HCT116 (cell line): ENCODE data around the gene TRIM62. TPM values are rescaled to one million over a fixed set of nuclear protein-coding genes. Genes with fewer than 3 reads are reported as not detected.

Experiments used
- ATAC-seq: fragments of 200-7000 bp; cut with Tn5 transposase; 2 replicates; pipeline ENCODE4 v1.9.1; 2020; ENCODE audit warnings: mild to moderate bottlenecking, moderate library complexity
- BruUV-seq: library from RNA; stranded (reverse); fragments of 400-500 nt; replicated peaks from 2 replicates; lab custom pipeline; 2021; lab: Mats Ljungman, UMichigan
- CTCF ChIA-PET: fragments of 300-600 bp; sonication (Branson Sonifier 250); formaldehyde crosslinking; loops from one replicate; lab custom pipeline; 2021; ENCODE audit warnings: antibody characterized with exemption; lab: Charles Lee
- POLR2A ChIA-PET: fragments of 300-600, 350-600 bp; sonication (Branson Sonifier 250); formaldehyde crosslinking; loops from one replicate; lab custom pipeline; 2021; ENCODE audit warnings: antibody characterized with exemption; lab: Charles Lee
- RAD21 ChIA-PET, 2 experiments: fragments of 300-600 bp; sonication (Branson Sonifier 250); formaldehyde crosslinking; loops; one replicate each; lab custom pipeline; 2023; ENCODE audit warnings: low total read pairs in 2 of 2; ENCODE audit not compliant: uncharacterized antibody in 2 of 2, unreplicated experiment in 2 of 2, low non-redundant PET in 1 of 2; lab: Charles Lee
- DNase-seq: peaks from one replicate; pipeline ENCODE4 v3.0.0-alpha.2; 2010; ENCODE audit warnings: low read depth, low spot score
- H2AFZ ChIP-seq: fragments of 200-600 bp; shearing (Covaris generic), sonication (generic); 2 replicates; pipeline ENCODE4 v1.6.1; 2017; ENCODE audit warnings: low read depth, mixed run types, mixed read lengths, antibody characterized with exemption, low read length; ENCODE audit not compliant: poor library complexity, severe bottlenecking
- H3K27ac ChIP-seq: 2 replicates; pipeline ENCODE4 v1.5.1; 2012; ENCODE audit warnings: low read depth, low read length
- H3K27me3 ChIP-seq: fragments of 200-600 bp; sonication (generic); 2 replicates; pipeline ENCODE4 v1.6.1; 2016; ENCODE audit warnings: mixed run types, low read length, mixed read lengths; ENCODE audit not compliant: insufficient read depth
- H3K36me3 ChIP-seq, 2 experiments: fragments of 200-500 bp in 1 of 2; fragments of 200-600 bp in 1 of 2; sonication (Bioruptor generic) in 1 of 2; sonication (generic) in 1 of 2; 2 replicates each; pipeline versions ENCODE4 v1.5.1 to v1.6.1; 2014 to 2016; ENCODE audit warnings: low read length in 2 of 2, inconsistent platforms in 1 of 2, mixed read lengths in 1 of 2, mixed run types in 1 of 2; ENCODE audit not compliant: insufficient read depth in 2 of 2, control insufficient read depth in 1 of 2
- H3K4me1 ChIP-seq, 2 experiments: fragments of 200-600 bp in 1 of 2; sonication (generic) in 1 of 2; 2 replicates each; pipeline versions ENCODE4 v1.5.1 to v1.6.1; 2012 to 2017; ENCODE audit warnings: low read length in 2 of 2, inconsistent platforms in 1 of 2, mild to moderate bottlenecking in 1 of 2, mixed read lengths in 1 of 2, mixed run types in 1 of 2, moderate library complexity in 1 of 2; ENCODE audit not compliant: insufficient read depth in 2 of 2, control insufficient read depth in 1 of 2
- H3K4me2 ChIP-seq: fragments of 200-600 bp; sonication (generic); 2 replicates; pipeline ENCODE4 v1.6.1; 2017; ENCODE audit warnings: mixed run types, low read length, mixed read lengths
- H3K4me3 ChIP-seq, 2 experiments: fragments of 200-600 bp in 1 of 2; sonication (generic) in 1 of 2; replicated peaks in 1 of 2; 2 replicates each; pipeline ENCODE4 v1.5.1; 2011 to 2016; ENCODE audit warnings: low read length in 2 of 2, control low read depth in 1 of 2, low read depth in 1 of 2, mild to moderate bottlenecking in 1 of 2, mixed read lengths in 1 of 2, mixed run types in 1 of 2
- H3K79me2 ChIP-seq: fragments of 200-600 bp; sonication (generic); 2 replicates; pipeline ENCODE4 v1.6.1; 2017; ENCODE audit warnings: mild to moderate bottlenecking, mixed run types, low read length, moderate library complexity, mixed read lengths; ENCODE audit not compliant: insufficient read depth
- H3K9ac ChIP-seq: fragments of 200-600 bp; sonication (generic); 2 replicates; pipeline ENCODE4 v1.6.1; 2016; ENCODE audit warnings: low read length, mixed read lengths
- H3K9me2 ChIP-seq: fragments of 200-600 bp; sonication (generic), shearing (Covaris generic); 2 replicates; pipeline ENCODE4 v1.6.1; 2017; ENCODE audit warnings: mixed run types, mild to moderate bottlenecking, moderate library complexity; ENCODE audit not compliant: insufficient read depth
- H3K9me3 ChIP-seq, 2 experiments: fragments of 200-500 bp in 1 of 2; fragments of 200-600 bp in 1 of 2; sonication (Bioruptor generic) in 1 of 2; sonication (generic) in 1 of 2; 2 replicates each; pipeline ENCODE4 v1.6.1; 2014 to 2017; ENCODE audit warnings: low read length in 2 of 2, mixed read lengths in 2 of 2, inconsistent platforms in 1 of 2, low read depth in 1 of 2, mild to moderate bottlenecking in 1 of 2, mixed run types in 1 of 2, moderate library complexity in 1 of 2; ENCODE audit not compliant: control insufficient read depth in 1 of 2, insufficient read depth in 1 of 2
- H4K20me1 ChIP-seq: fragments of 200-600 bp; sonication (generic), shearing (Covaris generic); 2 replicates; pipeline ENCODE4 v1.6.1; 2017; ENCODE audit warnings: mixed run types, mild to moderate bottlenecking, moderate library complexity; ENCODE audit not compliant: insufficient read depth
- CEBPB ChIP-seq: IDR thresholded peaks from 2 replicates; pipeline ENCODE4 v1.6.1; 2012; ENCODE audit warnings: low read depth
- POLR2A ChIP-seq: IDR thresholded peaks from 2 replicates; pipeline ENCODE4 v1.7.0; 2011; ENCODE audit warnings: borderline replicate concordance; ENCODE audit not compliant: insufficient read depth, insufficient read length; ENCODE audit errors: extremely low read depth
- POLR2AphosphoS5 ChIP-seq: IDR thresholded peaks from 2 replicates; pipeline ENCODE4 v1.6.1; 2011; ENCODE audit warnings: mild to moderate bottlenecking, low read depth, low read length, moderate library complexity
- RAD21 ChIP-seq: IDR thresholded peaks from 2 replicates; pipeline ENCODE4 v1.6.1; 2012; ENCODE audit warnings: low read depth, mild to moderate bottlenecking
- SIN3A ChIP-seq: IDR thresholded peaks from 2 replicates; pipeline ENCODE4 v1.6.1; 2012; ENCODE audit warnings: low read depth
- SP1 ChIP-seq: IDR thresholded peaks from 2 replicates; pipeline ENCODE4 v1.6.1; 2012; ENCODE audit warnings: low read depth
- YY1 ChIP-seq: IDR thresholded peaks from 2 replicates; pipeline ENCODE4 v1.6.1; 2011; ENCODE audit warnings: low read length, low read depth, moderate library complexity, mild to moderate bottlenecking; ENCODE audit not compliant: insufficient replicate concordance; ENCODE audit errors: extremely low read depth
- ZFX ChIP-seq: fragments of 450-650 bp; IDR thresholded peaks from 2 replicates; pipeline ENCODE4 v1.6.1; 2017
- intact Hi-C: fragments of 100-400 bp; cut with micrococcal nuclease; formaldehyde crosslinking; loops from 2 replicates; pipeline ENCODE4 v1.10.0; 2022
- total RNA-seq: library from RNA; stranded (reverse); gene quantifications from one replicate; pipeline ENCODE4 v1.2.1, GENCODE V29; 2021; ENCODE audit not compliant: unreplicated experiment
- TF ChIP-seq, protein P1 (sequence below): IDR thresholded peaks from 2 replicates; pipeline ENCODE4 v1.6.1; 2012
- TF ChIP-seq, protein P2 (sequence below): IDR thresholded peaks from 2 replicates; pipeline ENCODE4 v1.6.1; 2012; ENCODE audit warnings: low read depth
- TF ChIP-seq, protein P3 (sequence below): IDR thresholded peaks from 2 replicates; pipeline ENCODE4 v1.6.1; 2011; ENCODE audit warnings: mild to moderate bottlenecking, low read length, moderate library complexity; ENCODE audit not compliant: insufficient replicate concordance; ENCODE audit errors: extremely low read depth
- TF ChIP-seq, protein P4 (sequence below): IDR thresholded peaks from 2 replicates; pipeline ENCODE4 v1.6.1; 2012

The TRIM62 gene
- total RNA-seq, 1 experiment from 2014 or later = 6.5 TPM

DNA sequence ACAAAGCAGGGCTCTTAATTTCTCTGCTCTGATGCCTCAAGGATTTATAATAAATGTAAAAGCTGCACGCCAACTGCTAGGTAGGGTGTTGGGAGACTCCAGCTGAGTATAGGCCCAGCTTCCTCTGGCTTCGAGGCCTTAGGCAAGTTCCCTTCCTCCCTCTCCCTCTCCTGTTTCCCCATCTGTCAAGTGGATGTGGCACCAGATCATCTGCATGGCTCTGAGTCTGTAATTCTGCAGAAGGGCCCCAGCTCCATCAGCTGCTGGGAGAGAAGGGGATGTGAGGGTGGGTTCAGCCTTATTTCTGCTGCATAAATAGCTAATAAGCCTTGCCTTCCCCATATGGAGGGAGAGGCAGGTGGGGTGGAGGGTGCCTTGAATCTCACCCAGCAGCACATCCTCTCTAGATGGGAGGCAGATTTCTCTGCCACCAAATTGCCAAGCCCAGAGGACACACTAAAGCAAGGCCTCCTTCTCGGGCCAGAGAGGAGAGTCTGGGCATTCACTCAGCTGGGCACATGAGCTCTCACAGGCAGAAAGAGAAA is 3.8 kb downstream of the TRIM62 start:
- Histone ChIP-seq H3K4me3 (no peak overlapping the region), H3K27ac (no peak overlapping the region), H3K9ac (no peak overlapping the region), H3K79me2 (no peaks in the 10 kb centered on the region), H4K20me1 (no peaks in the 10 kb centered on the region), H3K36me3 (no peaks in the 10 kb centered on the region), H3K9me2 (no peaks in the 10 kb centered on the region), H3K4me1 (peaks cover 7 to 25% of the 10 kb centered on the region in 2 experiments; a peak in 3 of 4 replicates), H2AFZ (no peak overlapping the region), H3K4me2 (no peak overlapping the region), H3K27me3 (no peaks in the 10 kb centered on the region), H3K9me3 (no peaks in the 10 kb centered on the region)
- POLR2A ChIA-PET = no interaction called here
- ATAC-seq = no peak
- BruUV-seq = no TSS peak
- RAD21 ChIA-PET = no interaction called here
- CTCF ChIA-PET = no interaction called here
- TF ChIP-seq, protein P1, sequence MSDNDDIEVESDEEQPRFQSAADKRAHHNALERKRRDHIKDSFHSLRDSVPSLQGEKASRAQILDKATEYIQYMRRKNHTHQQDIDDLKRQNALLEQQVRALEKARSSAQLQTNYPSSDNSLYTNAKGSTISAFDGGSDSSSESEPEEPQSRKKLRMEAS = no peak
- no peak for DNase-seq
- intact Hi-C loops = no loop called here

DNA sequence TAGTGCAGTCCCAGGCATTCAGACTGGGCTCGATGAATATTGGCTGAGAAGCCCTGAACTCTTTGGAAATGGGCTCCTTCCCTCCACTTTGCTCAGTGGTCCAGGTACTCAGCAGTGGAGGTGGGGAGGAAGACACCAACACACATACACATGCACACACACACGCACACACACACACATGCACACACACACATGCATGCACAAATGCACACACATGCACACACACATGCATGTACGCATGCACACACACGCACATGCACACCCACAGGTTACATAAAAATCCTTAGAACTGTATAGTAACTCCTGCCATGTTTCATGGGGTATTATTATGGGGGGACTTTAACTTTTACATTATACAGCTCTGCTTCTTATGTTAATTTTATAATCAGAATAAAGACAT is 5.0 kb downstream of the TRIM62 start:
- POLR2A ChIA-PET = no interaction called here
- RAD21 ChIA-PET = no interaction called here
- Histone ChIP-seq H3K9me3 (no peaks in the 10 kb centered on the region), H3K27ac (no peak overlapping the region), H3K79me2 (no peaks in the 10 kb centered on the region), H2AFZ (no peak overlapping the region), H3K4me2 (no peak overlapping the region), H4K20me1 (no peaks in the 10 kb centered on the region), H3K4me1 (peaks cover 5 to 15% of the 10 kb centered on the region in 2 experiments; a peak in 3 of 4 replicates), H3K9me2 (no peaks in the 10 kb centered on the region), H3K9ac (no peak overlapping the region), H3K4me3 (no peak overlapping the region), H3K27me3 (no peaks in the 10 kb centered on the region), H3K36me3 (no peaks in the 10 kb centered on the region)
- TF ChIP-seq, protein P2, sequence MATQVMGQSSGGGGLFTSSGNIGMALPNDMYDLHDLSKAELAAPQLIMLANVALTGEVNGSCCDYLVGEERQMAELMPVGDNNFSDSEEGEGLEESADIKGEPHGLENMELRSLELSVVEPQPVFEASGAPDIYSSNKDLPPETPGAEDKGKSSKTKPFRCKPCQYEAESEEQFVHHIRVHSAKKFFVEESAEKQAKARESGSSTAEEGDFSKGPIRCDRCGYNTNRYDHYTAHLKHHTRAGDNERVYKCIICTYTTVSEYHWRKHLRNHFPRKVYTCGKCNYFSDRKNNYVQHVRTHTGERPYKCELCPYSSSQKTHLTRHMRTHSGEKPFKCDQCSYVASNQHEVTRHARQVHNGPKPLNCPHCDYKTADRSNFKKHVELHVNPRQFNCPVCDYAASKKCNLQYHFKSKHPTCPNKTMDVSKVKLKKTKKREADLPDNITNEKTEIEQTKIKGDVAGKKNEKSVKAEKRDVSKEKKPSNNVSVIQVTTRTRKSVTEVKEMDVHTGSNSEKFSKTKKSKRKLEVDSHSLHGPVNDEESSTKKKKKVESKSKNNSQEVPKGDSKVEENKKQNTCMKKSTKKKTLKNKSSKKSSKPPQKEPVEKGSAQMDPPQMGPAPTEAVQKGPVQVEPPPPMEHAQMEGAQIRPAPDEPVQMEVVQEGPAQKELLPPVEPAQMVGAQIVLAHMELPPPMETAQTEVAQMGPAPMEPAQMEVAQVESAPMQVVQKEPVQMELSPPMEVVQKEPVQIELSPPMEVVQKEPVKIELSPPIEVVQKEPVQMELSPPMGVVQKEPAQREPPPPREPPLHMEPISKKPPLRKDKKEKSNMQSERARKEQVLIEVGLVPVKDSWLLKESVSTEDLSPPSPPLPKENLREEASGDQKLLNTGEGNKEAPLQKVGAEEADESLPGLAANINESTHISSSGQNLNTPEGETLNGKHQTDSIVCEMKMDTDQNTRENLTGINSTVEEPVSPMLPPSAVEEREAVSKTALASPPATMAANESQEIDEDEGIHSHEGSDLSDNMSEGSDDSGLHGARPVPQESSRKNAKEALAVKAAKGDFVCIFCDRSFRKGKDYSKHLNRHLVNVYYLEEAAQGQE = no peak
- TF ChIP-seq CEBPB = no peak
- no peak for TF ChIP-seq SP1
- TF ChIP-seq, protein P3, sequence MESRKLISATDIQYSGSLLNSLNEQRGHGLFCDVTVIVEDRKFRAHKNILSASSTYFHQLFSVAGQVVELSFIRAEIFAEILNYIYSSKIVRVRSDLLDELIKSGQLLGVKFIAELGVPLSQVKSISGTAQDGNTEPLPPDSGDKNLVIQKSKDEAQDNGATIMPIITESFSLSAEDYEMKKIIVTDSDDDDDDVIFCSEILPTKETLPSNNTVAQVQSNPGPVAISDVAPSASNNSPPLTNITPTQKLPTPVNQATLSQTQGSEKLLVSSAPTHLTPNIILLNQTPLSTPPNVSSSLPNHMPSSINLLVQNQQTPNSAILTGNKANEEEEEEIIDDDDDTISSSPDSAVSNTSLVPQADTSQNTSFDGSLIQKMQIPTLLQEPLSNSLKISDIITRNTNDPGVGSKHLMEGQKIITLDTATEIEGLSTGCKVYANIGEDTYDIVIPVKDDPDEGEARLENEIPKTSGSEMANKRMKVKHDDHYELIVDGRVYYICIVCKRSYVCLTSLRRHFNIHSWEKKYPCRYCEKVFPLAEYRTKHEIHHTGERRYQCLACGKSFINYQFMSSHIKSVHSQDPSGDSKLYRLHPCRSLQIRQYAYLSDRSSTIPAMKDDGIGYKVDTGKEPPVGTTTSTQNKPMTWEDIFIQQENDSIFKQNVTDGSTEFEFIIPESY = no peak
- no peak for TF ChIP-seq ZFX
- no peak for TF ChIP-seq RAD21
- no peak for TF ChIP-seq POLR2A
- TF ChIP-seq, protein P4, sequence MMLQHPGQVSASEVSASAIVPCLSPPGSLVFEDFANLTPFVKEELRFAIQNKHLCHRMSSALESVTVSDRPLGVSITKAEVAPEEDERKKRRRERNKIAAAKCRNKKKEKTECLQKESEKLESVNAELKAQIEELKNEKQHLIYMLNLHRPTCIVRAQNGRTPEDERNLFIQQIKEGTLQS = no peak
- TF ChIP-seq YY1 = no peak
- no peak for TF ChIP-seq SIN3A
- no peak for TF ChIP-seq POLR2AphosphoS5
- ATAC-seq = no peak
- DNase-seq = no peak
- intact Hi-C loops = no loop called here
- no TSS peak for BruUV-seq
- CTCF ChIA-PET = no interaction called here
